AG10803 (cell line): ENCODE data around the gene GRB10.
A peak's percentile ranks its signal among the peaks of the same experiment; 100 is the strongest.

Experiments used
- DNase-seq: peaks from one replicate; pipeline ENCODE4 v3.0.0; 2010; ENCODE audit warnings: low read depth
- H3K4me3 ChIP-seq: 2 replicates; pipeline ENCODE4 v1.5.1; 2011; ENCODE audit warnings: mild to moderate bottlenecking, low read length, control low read depth
- CTCF ChIP-seq: conservative IDR thresholded peaks from 2 replicates; pipeline ENCODE4 v1.5.1; 2011; ENCODE audit warnings: mild to moderate bottlenecking, low read length, control low read depth, inconsistent platforms

GRB10 gene

GRCh38 chr7:50814166-50814565 lies 31.5 kb upstream of the GRB10 start:
- H3K4me3 ChIP-seq, result no peak overlapping the region
- no peak for TF ChIP-seq CTCF
- no peak for DNase-seq

GRCh38 chr7:50812841-50813475 lies 30.3 kb upstream of the GRB10 start:
- no peak for TF ChIP-seq CTCF
- peak; percentile 73 for DNase-seq
- H3K4me3 ChIP-seq, result no peak overlapping the region

DNA sequence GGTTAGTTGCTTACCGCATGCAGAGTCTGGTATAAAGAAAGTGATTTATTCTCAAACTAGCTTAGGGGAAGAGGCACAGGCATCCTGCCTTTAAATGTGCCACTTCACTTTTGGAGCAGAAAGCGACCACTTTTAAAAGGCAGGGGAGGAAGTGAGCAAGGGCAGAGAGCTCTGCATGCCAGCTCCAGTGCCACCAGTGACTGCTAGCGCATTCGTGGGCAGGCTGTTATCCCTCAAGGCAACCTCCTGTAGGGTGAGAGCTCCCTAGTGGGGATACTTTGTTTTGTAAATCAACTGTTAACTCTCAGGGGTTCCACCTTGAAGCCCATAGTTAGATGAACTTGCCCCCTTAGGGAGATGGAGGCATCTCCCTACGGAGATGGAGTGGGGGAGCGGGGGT lies 29.4 kb upstream of the GRB10 start:
- no peak for DNase-seq
- no peak overlapping the region for H3K4me3 ChIP-seq
- TF ChIP-seq CTCF, result no peak

GRCh38 chr7:50808282-50808888 lies 25.7 kb upstream of the GRB10 start:
- TF ChIP-seq CTCF, result no peak
- no peak for DNase-seq
- H3K4me3 ChIP-seq, result no peak overlapping the region

GRCh38 chr7:50807026-50807730 lies 24.5 kb upstream of the GRB10 start:
- H3K4me3 ChIP-seq, result no peak overlapping the region
- DNase-seq, result no peak
- TF ChIP-seq CTCF, result no peak

- no peak overlapping the region for H3K4me3 ChIP-seq
- no peak for TF ChIP-seq CTCF
- no peak for DNase-seq
Measured at GRCh38 chr7:50806143-50806542, 23.4 kb upstream of the GRB10 start.
